ENCODE data around the gene FBXL19.

- TF ChIP-seq CTCF (conservative IDR thresholded peaks at IDR 0.05; ENCODE audit: low read length) (peak; percentile 88), EZH2phosphoT487 (IDR thresholded peaks at IDR 0.05; ENCODE audit: borderline replicate concordance, low read depth, low read length) (no peak)
Measured at GRCh38 chr16:30984669-30985400, 61.5 kb downstream of the FBXL19 start, which contains the start of gene HSD3B7.

Data from OCI-LY7 (cell line).